GM19395 (cell line): ENCODE data around the gene SLC41A3.
"Not testable (repeated sequence)": the region's sequence is repeated elsewhere in the genome, so short reads cannot be mapped to it uniquely, and the experiment has no call there.

Source experiments
- ATAC-seq: cut with Tn5 transposase; IDR thresholded peaks from one replicate; pipeline ENCODE4 v1.9.1; 2021; ENCODE audit warnings: mild to moderate bottlenecking, moderate library complexity; ENCODE audit not compliant: unreplicated experiment

The SLC41A3 gene

GRCh38 chr3:126107203-126107939, 23.4 kb upstream of the SLC41A3 start:
- no peak for ATAC-seq

GRCh38 chr3:126106336-126107202, 22.6 kb upstream of the SLC41A3 start:
- no peak for ATAC-seq

GRCh38 chr3:126105691-126106187, 21.8 kb upstream of the SLC41A3 start:
- ATAC-seq = no peak

- ATAC-seq = no peak
These were observed 21.1 kb upstream of the SLC41A3 start for GRCh38 chr3:126104742-126105605.

DNA sequence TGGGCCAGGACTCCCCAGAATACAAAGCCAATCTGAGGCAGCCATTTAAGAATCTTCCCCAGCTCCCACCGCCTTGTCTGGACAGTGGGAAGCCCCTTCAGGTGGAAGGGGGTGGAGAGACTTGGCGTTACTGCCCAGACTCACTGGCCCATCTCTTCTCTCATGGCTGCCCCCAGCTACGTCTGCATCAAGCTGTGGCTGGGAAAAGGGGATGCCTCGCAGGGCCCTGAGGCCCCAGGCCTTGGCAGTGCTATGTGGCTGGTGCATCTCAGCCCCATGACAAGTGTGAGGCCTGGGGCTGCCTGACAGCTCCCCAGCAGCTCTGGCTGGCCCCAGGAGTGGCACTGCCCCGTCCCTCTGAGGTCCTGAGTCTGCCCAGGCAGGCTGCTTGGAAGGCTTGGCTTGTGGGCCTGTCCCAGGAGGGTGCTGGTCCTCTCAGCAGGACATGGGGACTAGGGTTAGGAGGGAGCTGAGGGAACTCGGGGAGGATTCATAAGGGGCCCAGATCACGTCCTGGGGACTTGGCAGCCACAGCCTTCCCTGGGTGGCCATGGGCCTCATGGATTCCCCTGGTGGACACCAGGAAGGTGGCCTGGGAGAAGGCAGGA, 20.2 kb upstream of the SLC41A3 start:
- no peak for ATAC-seq

DNA sequence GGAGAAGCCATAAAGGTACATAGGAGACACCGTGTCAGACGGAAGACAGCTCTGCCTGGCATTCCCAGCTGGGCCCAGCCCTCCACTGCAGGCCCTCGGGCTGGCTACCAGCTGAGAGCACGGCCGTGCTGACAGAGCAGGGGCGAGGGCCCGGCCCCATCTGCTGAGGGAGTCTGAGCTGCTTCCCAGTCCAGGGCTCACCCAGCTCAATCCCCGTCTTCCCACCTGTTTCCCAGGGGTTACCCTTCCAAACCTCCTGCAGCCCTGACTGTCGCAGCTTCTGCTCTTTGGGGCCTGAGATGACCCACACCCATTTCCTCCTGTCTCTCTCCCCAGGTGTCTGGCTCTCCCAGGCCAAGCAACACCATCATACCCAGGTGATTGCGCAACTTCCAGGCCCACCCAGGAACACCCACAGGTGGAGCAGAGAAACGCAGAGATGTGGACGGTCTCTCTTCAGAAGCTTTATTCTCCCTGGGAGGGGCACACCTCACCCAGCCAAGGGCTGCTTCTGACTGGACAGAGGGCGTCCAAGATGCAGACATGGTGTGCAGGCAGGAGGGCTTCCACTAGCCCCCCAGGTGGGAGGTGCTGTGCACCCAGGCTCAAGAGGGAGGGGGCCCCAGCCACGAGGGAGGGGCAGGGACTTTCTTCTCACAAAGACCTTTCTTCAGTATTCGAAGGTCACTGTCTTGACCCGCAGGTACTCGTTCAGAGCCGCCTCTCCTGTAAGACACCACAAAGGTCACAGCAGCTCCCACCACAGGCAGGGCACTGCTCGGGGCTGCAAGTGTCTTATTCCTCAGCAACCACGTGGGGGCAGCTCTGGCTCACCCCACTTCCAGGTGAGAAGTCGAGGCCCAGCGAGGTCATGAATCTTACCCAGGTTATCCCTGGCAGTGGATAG, 19.4 kb upstream of the SLC41A3 start:
- ATAC-seq = no peak

- ATAC-seq = no peak
These were observed 18.6 kb upstream of the SLC41A3 start for GRCh38 chr3:126102530-126102951.

- ATAC-seq = no peak
These were observed 18.1 kb upstream of the SLC41A3 start for GRCh38 chr3:126102011-126102410.

- no peak for ATAC-seq
These were observed 17.6 kb upstream of the SLC41A3 start for GRCh38 chr3:126101521-126101982.

GRCh38 chr3:126100634-126101301, 16.8 kb upstream of the SLC41A3 start:
- ATAC-seq = no peak

- no peak for ATAC-seq
These were observed 16.3 kb upstream of the SLC41A3 start for GRCh38 chr3:126100269-126100633.

DNA sequence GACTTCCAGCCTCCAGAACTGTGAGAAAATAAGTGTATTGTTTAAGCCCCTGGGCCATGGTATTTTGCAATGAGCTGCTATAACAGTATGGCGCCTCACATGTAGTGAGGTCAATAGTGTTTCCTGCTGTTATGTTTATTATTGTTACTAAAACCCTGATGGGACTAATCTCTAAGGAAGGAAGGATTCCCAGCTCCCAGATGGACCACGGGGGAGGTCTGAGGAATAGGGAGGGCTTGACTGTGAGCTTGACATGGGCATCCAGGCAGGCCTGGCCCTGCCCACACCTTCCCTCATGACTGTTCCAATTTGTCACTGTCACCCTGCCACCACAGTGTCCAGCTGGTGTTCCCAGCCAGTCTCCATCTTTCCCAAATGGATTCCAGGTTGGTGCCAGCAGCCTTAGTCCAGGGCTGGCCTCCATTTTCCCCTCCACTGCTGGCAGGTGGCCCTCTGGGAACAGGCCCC, 14.5 kb upstream of the SLC41A3 start:
- ATAC-seq = no peak

DNA sequence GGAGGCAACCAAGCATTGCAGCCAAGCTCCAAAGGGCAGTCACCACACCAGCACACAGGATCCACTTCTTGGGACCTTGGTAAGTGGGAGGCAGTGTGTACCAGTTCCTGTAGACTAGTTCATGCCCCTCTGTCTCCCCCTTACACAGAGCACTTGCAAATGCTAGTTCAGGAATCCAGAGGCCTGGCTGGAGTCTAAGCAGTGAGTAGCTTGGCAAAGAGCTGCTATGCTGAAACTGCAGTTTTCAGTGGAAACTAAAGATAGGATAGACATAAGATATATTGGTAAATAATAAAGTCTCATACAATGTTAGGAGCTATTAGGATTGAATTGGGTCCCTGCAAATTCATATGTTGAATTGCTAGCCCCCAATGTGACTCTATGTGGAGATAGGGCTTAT, 13.9 kb upstream of the SLC41A3 start:
- no peak for ATAC-seq

GRCh38 chr3:126096274-126096673, 12.3 kb upstream of the SLC41A3 start:
- ATAC-seq = not testable (repeated sequence)

GRCh38 chr3:126092128-126092527, 8.2 kb upstream of the SLC41A3 start:
- ATAC-seq = not testable (repeated sequence)

- no peak for ATAC-seq
These were observed 3.7 kb upstream of the SLC41A3 start for GRCh38 chr3:126087552-126088175.

DNA sequence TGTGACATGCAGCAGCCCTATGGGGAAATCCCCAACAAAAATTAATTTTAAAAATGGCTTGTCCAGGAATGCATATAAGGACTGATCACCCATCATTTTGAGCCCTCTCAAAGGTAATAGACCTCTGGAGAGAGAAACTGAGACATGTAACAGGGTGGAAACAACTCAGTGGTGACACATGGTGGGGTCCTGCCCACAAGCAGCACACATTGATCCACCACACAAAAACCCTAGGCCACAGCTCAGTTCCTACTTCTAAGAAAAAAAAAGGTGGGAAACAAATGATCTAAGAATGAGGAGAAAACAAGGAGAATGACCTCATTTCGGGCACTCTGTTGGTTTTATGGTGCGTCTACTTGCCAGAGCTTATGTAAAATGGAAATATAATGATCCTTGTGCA, 1.9 kb upstream of the SLC41A3 start:
- no peak for ATAC-seq

DNA sequence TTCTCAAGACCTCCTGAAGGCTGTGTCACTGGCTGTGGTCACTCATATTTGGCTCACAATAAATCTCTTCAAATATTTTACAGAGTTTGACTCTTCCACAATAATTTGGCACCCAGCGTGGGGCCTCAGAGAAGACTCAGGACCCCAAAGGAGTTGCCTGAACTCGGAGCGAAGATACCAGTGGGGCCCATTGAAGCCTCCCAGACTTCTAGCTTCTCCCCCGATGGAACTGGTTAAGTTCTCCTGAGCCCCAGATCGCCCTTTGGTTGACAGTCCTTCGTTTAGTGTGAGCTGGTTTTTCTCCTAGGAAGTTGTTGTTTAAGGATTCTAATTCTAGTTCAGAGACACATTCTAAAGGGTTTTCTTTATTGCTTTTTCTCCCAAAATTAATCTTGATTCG, 1.4 kb upstream of the SLC41A3 start:
- no peak for ATAC-seq
